HL-60/S4 treated with retinoic acid at 250 ng/mL for 4 days and 3 days (cell line): ENCODE data around the gene RHEBL1.

Experiments
- in situ Hi-C: fragments of 300-500 bp; cut with MboI; formaldehyde crosslinking; loops from 2 replicates; pipeline ENCODE4 v1.7.0; 2022; ENCODE audit warnings: low sequenced_read_pairs

RHEBL1 gene

DNA sequence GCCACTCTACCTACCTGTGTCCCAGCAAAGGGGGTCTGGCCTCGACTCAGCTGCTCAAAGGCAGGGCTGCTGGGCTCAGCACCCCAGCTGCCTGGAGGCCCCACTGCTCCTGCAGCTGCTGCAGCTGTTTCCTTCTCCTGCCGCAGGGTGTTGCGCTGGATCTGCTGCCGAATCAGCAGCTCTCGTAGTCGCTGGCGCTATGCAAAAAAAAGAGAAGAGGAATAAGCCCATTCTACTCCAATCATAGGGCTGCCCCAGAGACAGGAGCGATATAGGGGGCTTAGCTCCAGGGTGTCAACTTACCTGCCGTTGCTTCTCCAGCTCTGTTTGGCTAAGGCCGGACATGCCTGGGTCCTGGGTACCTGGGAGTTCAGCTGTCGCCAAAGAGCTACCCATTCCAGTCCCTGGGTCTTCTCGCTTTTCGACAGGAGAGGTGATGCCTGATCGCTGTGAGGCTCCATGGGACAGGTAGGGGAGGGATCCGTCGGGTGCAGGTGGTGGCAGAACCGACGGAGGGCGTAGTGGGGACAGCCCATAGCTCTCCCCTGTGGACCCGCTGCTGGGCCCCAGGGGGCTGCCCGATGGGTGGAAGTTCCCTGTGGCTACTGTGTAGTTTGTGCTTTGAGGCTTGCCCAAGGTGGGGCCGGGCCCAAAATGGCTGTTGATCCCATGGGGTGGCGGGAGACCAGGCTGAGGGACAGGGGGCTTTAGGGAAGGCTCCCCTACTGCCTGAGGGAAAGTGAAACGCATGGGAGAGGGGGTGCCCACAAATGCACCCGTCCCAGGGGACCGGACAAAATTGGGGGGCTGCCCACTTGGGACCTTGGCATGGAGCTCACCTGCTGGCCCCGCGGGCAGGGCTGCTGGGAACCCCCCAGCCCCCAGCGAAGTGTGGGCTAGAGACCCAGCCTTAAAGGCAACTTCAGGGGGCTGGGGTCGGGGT is 30.1 kb downstream of the RHEBL1 start:
- in situ Hi-C loops: no loop called here

DNA sequence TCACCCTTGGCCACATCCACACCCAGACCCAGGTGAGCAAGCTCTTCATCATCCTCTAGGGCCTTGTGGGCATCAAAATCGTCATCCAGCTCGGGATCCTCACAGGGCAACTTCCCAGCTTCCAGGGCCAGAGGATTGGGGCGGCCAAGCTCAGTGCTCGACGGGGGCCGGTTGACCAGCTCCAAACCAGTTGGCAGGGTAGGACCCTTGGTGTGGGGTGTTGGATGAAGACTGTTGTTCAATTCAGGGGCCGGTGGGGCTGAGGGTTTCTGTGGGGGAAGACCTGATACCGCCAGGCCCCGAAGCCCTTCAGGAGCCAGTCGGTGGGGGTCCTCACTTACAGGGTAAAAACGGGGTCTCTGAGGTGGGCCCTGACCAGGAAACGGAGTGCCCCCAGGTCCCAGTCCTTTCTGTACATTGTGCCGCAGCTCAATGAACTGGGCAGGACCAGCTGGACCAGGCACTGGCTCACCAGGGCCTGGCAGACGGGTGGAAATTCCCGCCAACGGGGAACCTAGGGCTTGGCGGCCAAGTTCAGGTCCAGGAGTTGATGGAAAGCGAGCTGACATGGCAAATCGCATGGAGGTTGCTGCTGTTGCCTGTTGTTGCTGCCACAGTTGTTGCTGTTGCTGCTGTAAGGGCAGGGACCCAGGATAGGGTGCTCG is 31.4 kb downstream of the RHEBL1 start:
- in situ Hi-C loops: no loop called here

- in situ Hi-C loops: no loop called here
Measured at GRCh38 chr12:49037947-49038237, 31.9 kb downstream of the RHEBL1 start.

GRCh38 chr12:49037111-49037946 is 32.5 kb downstream of the RHEBL1 start:
- in situ Hi-C loops: no loop called here

GRCh38 chr12:49036029-49036428 is 33.8 kb downstream of the RHEBL1 start:
- in situ Hi-C loops: no loop called here

- in situ Hi-C loops: no loop called here
Measured at GRCh38 chr12:49034286-49034622, 35.5 kb downstream of the RHEBL1 start.

DNA sequence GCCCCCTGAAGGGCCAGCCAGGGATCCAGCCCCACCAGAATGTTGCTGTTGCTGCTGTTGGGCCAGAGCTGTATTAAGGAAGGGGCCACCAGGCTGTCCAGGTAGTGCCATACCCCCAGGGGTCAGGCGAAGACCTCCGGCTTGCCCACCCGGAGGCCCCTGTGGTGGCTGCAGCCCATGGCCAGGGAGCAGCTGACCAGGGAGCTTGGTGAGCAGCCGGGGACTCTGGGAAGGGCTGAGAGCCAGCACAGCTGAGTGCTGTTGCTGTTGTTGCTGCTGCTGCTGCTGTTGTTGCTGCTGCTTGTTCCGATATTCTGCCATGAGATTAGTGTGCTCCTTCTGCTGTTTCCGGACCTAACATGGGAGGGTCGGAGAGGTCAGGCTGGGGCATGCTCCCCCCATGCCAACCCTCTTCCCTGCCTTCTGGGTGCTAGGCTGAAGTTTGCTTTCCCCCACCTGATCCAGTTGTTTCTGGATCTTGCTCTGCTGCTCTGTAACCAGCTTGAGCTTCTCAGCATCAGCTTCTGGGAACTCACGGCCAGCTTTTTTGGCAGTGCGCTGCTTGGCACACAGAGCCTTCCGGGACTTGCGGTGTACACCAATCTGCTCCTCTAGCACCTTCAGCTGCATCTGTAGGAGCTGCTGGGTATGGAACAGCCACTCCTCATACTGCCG is 36.0 kb downstream of the RHEBL1 start:
- in situ Hi-C loops: no loop called here

DNA sequence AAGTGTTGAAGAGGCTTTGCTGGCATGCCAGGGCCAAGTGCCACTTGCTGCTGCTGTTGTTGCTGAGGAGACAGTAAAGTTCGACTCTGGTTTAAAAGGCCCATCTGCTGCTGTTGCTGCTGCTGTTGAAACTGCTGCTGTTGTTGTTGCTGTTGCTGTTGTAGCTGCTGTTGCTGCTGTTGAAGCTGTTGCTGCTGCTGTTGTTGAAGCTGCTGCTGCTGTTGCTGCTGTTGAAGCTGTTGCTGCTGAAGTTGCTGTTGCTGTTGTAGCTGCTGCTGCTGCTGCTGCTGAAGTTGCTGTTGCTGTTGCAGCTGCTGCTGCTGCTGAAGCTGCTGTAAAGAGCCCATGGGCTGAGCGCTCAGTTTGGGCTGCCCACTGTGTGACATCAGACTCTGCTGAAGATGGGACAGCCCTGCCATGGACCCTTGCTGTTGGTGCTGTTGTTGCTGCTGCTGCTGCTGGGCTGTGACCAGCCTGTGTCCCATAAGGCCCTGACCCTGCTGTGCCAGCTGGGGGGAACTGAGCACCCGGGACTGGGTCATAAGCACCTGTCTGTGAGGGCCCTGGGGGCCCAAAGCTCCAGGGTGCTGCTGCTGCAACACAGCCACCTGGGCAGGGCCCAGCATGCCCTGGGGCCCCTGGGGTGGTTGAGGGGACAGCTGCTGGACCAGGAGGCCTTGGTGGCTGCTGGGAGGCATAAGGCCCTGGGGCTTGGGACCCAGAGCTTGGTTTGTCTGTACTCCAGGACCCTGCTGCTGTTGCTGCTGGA is 36.9 kb downstream of the RHEBL1 start:
- in situ Hi-C loops: no loop called here

GRCh38 chr12:49032276-49032675 is 37.5 kb downstream of the RHEBL1 start:
- in situ Hi-C loops: no loop called here

GRCh38 chr12:49031573-49032161 is 38.1 kb downstream of the RHEBL1 start:
- in situ Hi-C loops: no loop called here

DNA sequence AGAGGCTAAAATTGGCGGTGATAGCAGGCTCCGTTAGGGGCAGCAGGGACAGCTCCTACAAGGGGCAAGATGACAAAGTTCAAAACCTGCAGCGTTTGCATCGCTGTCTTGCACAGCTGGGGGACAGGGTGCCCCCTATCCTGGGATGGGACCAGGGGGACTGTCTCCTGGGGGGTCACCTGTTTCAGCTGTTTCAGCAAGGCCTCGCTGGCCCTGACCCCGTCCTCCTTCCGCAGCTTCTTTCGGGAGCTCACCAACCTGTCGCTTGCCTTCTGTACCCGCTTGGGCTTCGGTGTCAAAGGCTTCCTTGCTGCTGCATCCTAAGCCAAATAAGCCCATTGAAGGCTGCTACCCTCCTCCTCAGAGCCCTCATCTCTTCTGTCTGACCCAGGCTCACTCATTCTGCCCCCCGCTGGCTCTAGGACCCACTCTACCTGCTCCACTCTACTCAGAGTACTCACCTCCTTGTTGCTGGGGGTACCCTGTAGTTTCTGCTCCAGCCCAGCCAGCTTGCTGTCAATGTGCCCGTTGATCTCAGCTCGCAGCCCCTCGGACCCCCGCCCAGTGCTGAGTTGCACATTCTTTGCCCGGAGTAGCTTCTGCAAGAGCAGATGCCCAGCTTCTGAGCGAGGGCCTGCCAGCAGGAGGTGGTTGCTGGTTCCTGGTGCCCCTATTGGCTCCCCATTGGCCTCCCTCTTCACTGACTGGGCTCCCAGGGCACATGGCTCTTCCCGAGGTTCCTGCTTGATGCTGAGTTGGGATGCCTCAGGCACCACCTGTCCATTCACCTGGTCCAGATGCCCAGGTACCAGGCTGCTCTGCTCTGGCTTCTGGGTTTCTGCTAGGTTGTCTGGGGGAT is 38.8 kb downstream of the RHEBL1 start:
- in situ Hi-C loops: no loop called here

- in situ Hi-C loops: no loop called here
Measured at GRCh38 chr12:49030119-49030518, 39.7 kb downstream of the RHEBL1 start.

- in situ Hi-C loops: no loop called here
Measured at GRCh38 chr12:49028666-49029275, 41.0 kb downstream of the RHEBL1 start.

- in situ Hi-C loops: no loop called here
Measured at GRCh38 chr12:49027846-49028555, 41.8 kb downstream of the RHEBL1 start.

GRCh38 chr12:49026678-49027480 is 42.9 kb downstream of the RHEBL1 start:
- in situ Hi-C loops: no loop called here

GRCh38 chr12:49026101-49026500 is 43.7 kb downstream of the RHEBL1 start:
- in situ Hi-C loops: no loop called here

GRCh38 chr12:49025463-49025862 is 44.3 kb downstream of the RHEBL1 start:
- in situ Hi-C loops: no loop called here
